ENCODE data around the gene PSPN.
A peak's percentile ranks its signal among the peaks of the same experiment; 100 is the strongest.

Gene PSPN, protein sequence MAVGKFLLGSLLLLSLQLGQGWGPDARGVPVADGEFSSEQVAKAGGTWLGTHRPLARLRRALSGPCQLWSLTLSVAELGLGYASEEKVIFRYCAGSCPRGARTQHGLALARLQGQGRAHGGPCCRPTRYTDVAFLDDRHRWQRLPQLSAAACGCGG

DNA sequence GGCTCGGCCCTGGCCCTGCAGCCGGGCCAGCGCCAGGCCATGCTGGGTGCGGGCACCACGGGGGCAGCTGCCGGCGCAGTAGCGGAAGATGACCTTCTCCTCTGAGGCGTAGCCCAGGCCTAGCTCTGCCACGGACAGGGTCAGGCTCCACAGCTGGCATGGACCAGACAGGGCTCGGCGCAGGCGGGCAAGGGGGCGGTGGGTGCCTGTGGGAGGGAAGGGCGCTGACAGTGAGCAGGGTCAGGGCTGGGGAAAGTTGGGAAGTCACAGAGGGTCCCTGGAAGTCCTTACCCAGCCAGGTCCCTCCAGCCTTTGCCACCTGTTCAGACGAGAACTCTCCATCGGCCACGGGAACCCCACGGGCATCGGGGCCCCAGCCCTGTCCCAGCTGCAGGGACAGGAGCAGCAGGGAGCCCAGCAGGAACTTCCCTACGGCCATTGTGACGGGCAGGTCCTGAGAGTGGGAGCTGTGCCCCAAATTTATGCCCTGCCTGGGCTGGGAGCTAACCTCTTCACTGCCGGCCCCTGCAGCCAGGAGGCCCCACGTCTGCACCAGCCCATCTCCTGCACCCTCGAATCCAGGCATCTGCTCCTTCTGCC is at the start of gene PSPN:
Gene PSPN, minus strand, starts transcription at position 523 of the 600 bp plus-strand sequence. Its CDS starts 84 bp downstream, at position 439.
- H3K27me3 ChIP-seq (ENCODE audit: control insufficient read depth, insufficient read depth, low read length), result no peaks in the 10 kb centered on the region
- no peak within 1 kb of the TSS for H3K27ac ChIP-seq (ENCODE audit: low read length)
- no peaks in the 10 kb centered on the region for H3K4me1 ChIP-seq (ENCODE audit: control insufficient read depth, low read depth, low read length)
- no peak within 1 kb of the TSS for H3K4me3 ChIP-seq (ENCODE audit: low read length)
- H3K9me3 ChIP-seq (ENCODE audit: control insufficient read depth, low read depth, low read length), result no peaks in the 10 kb centered on the region
- H3K36me3 ChIP-seq (ENCODE audit: control insufficient read depth, low read depth, low read length), result peaks cover 11% of the 10 kb centered on the region
- no peak within 1 kb of the TSS for H3K9ac ChIP-seq (ENCODE audit: low read length)

DNA sequence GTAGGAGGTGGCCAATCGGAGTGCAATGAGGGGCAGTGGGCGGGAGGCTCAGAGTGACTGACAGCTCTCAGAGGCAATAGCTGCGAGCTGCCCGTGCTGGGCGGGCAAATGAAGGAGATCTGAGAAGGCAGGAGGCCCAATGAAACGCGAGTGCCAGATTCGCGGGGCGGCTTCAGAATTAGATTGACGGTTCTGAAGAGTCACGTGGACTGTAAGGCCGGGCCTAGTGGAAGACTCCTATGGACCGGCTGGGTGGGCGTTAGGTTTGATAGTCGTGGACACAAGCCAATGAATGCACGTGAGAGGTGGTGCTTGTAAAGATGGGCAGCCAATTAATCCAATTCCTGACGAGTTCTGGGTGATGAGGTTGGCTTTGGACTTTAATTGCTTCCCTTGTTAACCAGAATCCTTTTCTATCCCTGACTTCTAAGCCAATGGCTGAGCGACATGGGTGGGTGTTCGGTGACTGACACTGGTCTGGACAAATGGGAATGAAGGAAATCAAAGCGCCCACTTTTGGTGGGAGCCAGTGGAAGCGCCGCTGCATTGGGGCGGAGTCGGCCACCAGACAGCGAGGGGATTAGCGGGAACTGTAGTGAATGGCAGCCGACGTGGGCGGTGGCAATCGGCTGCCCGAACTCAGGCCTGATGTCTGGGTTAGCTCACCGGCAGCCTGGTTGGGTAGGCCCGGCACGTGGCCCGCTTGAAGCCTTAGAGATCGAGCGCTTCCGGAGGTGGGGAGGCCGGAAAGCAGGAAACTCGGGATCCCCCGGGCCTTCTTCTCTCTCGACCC is 49.4 kb upstream of the PSPN start:
- Histone ChIP-seq H3K4me1 (ENCODE audit: control insufficient read depth, low read depth, low read length) (no peaks in the 10 kb centered on the region), H3K27ac (ENCODE audit: low read length) (no peak overlapping the region), H3K36me3 (ENCODE audit: control insufficient read depth, low read depth, low read length) (peaks cover 23% of the 10 kb centered on the region), H3K27me3 (ENCODE audit: control insufficient read depth, insufficient read depth, low read length) (no peaks in the 10 kb centered on the region), H3K9ac (ENCODE audit: low read length) (no peak overlapping the region), H3K9me3 (ENCODE audit: control insufficient read depth, low read depth, low read length) (no peaks in the 10 kb centered on the region), H3K4me3 (ENCODE audit: low read length) (no peak overlapping the region)

DNA sequence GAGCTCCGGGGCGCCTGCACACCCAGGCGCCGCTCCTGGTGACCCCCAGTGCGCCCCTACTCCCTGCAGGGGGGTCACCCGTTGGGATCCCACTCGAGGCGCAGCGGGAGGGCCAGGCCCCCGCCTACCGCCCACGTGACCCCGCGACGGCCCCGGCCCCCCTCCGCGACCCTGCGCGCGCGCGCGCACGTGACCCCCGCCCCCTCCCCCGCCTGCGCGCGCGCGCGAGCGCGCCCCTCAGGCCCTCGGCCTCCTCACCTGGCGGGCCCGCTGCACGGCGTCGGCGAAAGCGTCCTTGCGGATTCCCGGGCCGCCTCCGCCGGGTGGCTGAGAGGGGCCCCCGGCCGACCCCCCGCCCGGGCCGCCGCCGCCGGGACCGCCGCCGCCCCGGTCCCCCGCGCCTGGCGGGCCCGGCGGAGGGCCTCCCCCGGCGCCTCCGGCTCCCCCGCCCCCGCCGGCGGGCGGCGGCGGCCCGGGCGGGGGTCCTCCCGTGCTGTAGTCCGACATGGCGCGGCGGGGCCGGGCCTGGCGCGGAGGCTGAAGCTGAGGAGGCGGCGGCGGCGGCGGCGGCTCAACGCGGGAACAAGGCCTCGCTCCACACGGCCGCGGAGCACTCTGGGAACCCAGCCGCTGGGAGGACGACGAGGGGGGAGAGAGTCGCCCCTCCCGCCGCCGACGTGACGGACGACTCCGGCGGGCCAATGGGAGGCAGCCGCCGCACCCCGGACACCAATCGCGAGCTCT is 48.6 kb upstream of the PSPN start, which contains the start of gene KHSRP:
Gene KHSRP, minus strand, starts transcription at position 617 of the 744 bp plus-strand sequence. Its CDS starts 110 bp downstream, at position 507.
- no peak within 1 kb of the TSS for H3K27ac ChIP-seq (ENCODE audit: low read length)
- no peaks in the 10 kb centered on the region for H3K27me3 ChIP-seq (ENCODE audit: control insufficient read depth, insufficient read depth, low read length)
- H3K9ac ChIP-seq (ENCODE audit: low read length), result peak within 1 kb of the TSS; percentile 70
- H3K4me1 ChIP-seq (ENCODE audit: control insufficient read depth, low read depth, low read length), result no peaks in the 10 kb centered on the region
- H3K36me3 ChIP-seq (ENCODE audit: control insufficient read depth, low read depth, low read length), result peaks cover 30% of the 10 kb centered on the region
- no peaks in the 10 kb centered on the region for H3K9me3 ChIP-seq (ENCODE audit: control insufficient read depth, low read depth, low read length)
- peak within 1 kb of the TSS; percentile 73 for H3K4me3 ChIP-seq (ENCODE audit: low read length)

DNA sequence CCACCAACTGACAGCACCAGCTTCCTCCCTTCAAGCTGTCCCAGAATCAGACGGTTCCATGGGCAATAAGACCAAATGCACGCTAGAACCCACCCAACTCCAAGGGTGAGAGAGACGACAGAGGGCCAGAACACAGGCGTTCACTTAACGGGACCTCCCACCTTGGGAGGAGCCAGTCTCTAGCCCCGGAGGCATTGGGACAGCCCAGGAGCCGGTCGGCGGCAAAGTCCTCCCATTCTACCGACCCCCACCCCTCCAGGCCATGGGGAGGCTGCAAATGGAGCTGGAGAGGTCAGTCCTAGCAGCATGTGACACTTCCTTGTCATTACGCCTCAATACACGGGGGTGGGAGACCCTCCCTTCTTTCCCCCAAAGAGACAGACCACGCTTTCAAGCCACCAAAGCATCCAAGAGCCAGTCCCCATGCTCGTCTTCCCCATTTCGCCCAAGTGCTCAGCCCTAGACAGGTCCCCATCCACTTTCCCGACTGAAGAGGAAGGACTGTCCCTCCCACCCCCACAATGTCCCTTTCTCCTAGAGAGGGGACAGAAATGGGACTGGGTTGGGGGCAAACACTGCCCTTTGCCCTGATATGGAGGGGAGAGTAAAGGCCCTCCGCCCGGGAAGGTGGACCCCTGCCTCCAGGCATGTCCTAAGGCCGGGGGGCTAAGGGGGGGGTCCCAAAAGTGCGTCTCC is 47.9 kb upstream of the PSPN start:
- no peaks in the 10 kb centered on the region for H3K4me1 ChIP-seq (ENCODE audit: control insufficient read depth, low read depth, low read length)
- peaks cover 38% of the 10 kb centered on the region for H3K36me3 ChIP-seq (ENCODE audit: control insufficient read depth, low read depth, low read length)
- no peak overlapping the region for H3K27ac ChIP-seq (ENCODE audit: low read length)
- no peaks in the 10 kb centered on the region for H3K9me3 ChIP-seq (ENCODE audit: control insufficient read depth, low read depth, low read length)
- peak overlapping the region; percentile 70 for H3K9ac ChIP-seq (ENCODE audit: low read length)
- H3K4me3 ChIP-seq (ENCODE audit: low read length), result peak overlapping the region; percentile 73
- H3K27me3 ChIP-seq (ENCODE audit: control insufficient read depth, insufficient read depth, low read length), result no peaks in the 10 kb centered on the region

DNA sequence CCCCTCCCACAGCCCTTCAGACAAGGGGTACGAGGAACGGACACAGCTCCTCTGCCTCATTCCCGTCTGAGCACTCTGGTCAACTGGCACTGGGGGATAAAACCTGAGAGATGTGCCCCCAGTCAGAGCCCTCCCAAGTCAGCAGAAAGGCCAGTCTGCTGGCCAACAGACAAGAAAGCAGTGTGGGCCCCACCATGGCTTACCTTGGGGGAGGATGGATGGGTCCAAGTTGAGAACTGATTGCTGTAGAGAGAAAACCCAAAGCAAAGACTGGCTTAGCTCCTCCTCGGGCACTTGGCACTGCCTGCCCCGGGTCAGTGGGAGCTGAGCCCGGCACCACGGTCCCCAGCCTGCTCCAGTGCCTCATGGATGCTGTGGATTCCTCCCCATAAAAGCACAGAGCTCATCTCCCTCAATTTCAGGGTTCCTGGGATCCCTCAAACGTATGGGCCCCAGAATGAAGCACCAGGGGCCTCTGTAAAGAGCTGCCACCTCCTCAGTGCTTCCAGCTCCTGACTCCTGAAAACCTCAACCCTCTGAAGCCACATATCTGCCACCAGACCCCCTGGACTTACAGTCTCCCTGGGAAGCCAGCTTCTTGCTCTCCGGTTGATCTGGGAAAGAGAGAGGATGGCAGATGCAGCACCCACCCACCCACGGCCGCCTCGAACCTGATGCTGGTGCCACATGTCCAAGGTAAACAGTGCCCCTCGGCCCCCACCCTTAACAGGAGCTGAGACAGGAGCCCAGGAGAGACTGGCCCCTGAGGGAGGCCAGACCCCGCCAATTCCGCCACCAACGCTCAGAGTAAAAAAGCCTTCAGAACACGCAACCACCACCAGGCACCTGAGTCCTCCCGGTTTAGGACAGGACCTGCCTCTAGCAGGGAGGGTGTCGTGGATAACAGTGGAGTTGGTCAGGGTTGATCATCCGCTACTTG is 45.6 kb upstream of the PSPN start:
- Histone ChIP-seq H3K4me1 (ENCODE audit: control insufficient read depth, low read depth, low read length) (no peaks in the 10 kb centered on the region), H3K9me3 (ENCODE audit: control insufficient read depth, low read depth, low read length) (no peaks in the 10 kb centered on the region), H3K36me3 (ENCODE audit: control insufficient read depth, low read depth, low read length) (peaks cover 61% of the 10 kb centered on the region), H3K9ac (ENCODE audit: low read length) (no peak overlapping the region), H3K4me3 (ENCODE audit: low read length) (no peak overlapping the region), H3K27ac (ENCODE audit: low read length) (no peak overlapping the region), H3K27me3 (ENCODE audit: control insufficient read depth, insufficient read depth, low read length) (no peaks in the 10 kb centered on the region)

DNA sequence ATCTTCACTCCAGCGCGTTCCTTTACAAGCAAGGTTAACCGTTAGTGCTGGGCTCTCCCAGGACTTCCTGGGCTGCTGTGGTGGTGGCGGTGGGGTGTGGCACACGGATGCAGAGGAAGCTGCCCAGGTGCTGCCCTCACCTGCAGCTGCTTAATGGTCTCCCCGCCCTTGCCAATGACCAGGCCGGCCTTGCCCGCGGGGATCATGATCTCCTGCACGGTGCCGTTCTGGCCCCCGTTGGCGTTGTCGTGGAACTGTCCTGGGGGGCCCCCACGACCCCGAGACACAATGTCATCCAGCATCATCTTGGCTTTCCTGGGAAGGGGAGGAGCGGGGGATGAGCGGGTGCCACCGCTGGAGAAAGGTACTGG is 42.8 kb upstream of the PSPN start:
- no peak overlapping the region for H3K4me3 ChIP-seq (ENCODE audit: low read length)
- no peak overlapping the region for H3K27ac ChIP-seq (ENCODE audit: low read length)
- H3K27me3 ChIP-seq (ENCODE audit: control insufficient read depth, insufficient read depth, low read length), result no peaks in the 10 kb centered on the region
- H3K36me3 ChIP-seq (ENCODE audit: control insufficient read depth, low read depth, low read length), result peaks cover 79% of the 10 kb centered on the region
- no peaks in the 10 kb centered on the region for H3K4me1 ChIP-seq (ENCODE audit: control insufficient read depth, low read depth, low read length)
- H3K9ac ChIP-seq (ENCODE audit: low read length), result no peak overlapping the region
- H3K9me3 ChIP-seq (ENCODE audit: control insufficient read depth, low read depth, low read length), result no peaks in the 10 kb centered on the region

DNA sequence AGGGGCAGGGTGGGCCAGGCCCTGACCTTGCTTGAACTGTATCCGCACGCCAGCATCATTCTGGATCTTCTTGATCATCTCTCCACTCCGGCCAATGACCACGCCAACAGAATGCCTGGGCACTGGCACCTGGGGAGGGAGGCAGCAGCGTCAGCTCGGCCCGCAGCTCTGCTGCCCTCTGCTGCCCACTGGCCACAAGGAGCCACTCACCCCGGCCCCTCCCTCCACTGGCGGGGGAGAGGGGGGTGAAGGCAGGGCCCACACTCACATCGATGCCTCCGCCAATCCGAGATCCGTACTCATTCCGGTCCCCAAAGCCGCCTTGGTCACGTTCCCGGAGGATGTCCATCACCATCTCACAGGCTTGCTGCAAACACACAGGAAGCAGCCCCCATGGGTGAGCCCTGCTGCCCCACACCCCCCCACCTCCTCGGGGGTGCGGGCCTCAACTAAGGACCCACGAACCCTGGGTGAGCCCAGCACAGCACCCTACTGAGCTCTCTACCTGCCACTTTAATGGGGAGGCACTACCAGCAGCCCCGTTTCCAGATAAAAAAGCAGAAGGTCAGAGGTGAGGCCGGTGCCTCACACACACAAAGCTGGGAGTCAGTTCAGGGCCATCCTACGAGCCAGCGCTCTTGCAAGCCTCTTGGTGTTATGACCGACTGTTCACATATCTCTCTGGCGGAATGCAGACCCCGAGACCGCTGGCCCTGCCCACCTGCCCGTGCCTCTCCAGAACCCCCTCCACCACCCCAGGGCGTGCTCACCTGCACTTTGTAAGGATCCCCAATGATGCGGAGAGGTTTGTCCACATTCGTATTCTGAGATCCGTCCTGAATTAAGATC is 42.2 kb upstream of the PSPN start:
- no peak overlapping the region for H3K9ac ChIP-seq (ENCODE audit: low read length)
- no peaks in the 10 kb centered on the region for H3K4me1 ChIP-seq (ENCODE audit: control insufficient read depth, low read depth, low read length)
- H3K9me3 ChIP-seq (ENCODE audit: control insufficient read depth, low read depth, low read length), result no peaks in the 10 kb centered on the region
- no peak overlapping the region for H3K4me3 ChIP-seq (ENCODE audit: low read length)
- H3K36me3 ChIP-seq (ENCODE audit: control insufficient read depth, low read depth, low read length), result peaks cover 82% of the 10 kb centered on the region
- H3K27me3 ChIP-seq (ENCODE audit: control insufficient read depth, insufficient read depth, low read length), result no peaks in the 10 kb centered on the region
- H3K27ac ChIP-seq (ENCODE audit: low read length), result no peak overlapping the region

DNA sequence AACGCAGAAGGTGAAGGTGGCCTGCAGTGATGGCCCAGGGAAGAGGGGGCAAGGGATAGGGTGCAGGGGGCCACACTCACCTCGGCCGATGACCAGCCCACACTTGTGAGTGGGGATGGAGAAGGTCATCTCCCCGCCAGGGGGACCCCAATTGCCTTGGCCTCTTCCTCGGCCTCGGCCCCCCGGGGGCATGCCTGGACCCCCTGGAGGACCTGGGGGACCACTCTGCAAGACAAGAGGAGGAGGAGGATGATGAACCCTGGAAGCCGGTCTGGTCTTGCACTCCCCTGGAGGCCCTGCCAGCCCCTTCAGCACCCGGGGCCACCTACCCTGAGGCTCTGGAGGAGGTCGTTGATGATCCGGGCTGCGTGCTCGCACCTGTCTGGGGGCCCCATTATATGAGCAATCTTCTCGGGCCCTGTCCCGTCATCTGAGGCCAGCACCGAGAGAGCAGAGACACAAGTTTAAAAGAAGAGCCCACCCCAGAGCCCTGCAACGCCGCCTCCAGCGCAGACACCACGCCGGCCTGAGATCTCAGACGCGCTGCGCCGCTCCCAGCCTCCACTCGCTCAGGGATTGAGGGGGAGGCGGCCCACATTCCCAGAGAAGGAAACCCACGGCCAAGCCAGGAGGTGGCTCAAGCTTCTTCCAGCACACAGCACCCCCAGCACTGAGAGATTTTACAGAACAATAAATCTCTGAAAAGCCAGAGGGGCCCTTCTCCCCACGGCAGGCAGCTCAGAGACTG is 41.1 kb upstream of the PSPN start:
- Histone ChIP-seq H3K9me3 (ENCODE audit: control insufficient read depth, low read depth, low read length) (no peaks in the 10 kb centered on the region), H3K36me3 (ENCODE audit: control insufficient read depth, low read depth, low read length) (peaks cover 76% of the 10 kb centered on the region), H3K27me3 (ENCODE audit: control insufficient read depth, insufficient read depth, low read length) (no peaks in the 10 kb centered on the region), H3K4me1 (ENCODE audit: control insufficient read depth, low read depth, low read length) (no peaks in the 10 kb centered on the region), H3K27ac (ENCODE audit: low read length) (no peak overlapping the region), H3K9ac (ENCODE audit: low read length) (no peak overlapping the region), H3K4me3 (ENCODE audit: low read length) (no peak overlapping the region)

DNA sequence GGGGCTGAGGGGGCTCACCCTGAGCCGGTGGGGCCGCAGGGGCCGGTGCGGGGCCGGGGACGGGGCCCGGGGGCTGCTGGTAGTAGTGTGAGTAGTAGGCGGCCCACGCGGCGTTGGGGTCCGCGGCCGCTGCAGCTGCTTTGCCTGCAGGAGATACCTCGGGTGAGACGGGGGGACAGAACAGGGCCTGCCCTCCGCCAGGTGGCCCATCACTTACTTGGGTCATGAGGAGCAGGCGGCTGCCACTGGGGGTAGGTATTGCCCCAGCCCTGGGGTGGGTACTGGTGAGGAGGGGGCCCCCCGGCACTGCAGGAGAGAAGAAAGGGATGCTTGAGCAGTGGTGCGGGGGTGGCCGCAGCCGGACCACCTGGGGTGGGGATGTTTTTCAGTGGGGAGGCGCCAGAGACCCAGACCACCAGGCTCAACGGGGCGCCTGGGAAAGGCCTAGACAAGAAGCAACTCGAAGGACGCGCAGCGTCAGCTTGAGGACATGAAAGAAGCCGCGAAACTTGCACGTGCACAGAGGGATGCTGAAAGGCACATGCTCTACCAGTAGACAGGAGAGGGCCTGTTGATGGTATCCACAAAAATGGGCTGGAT is 40.0 kb upstream of the PSPN start:
- Histone ChIP-seq H3K27me3 (ENCODE audit: control insufficient read depth, insufficient read depth, low read length) (no peaks in the 10 kb centered on the region), H3K4me3 (ENCODE audit: low read length) (no peak overlapping the region), H3K4me1 (ENCODE audit: control insufficient read depth, low read depth, low read length) (no peaks in the 10 kb centered on the region), H3K36me3 (ENCODE audit: control insufficient read depth, low read depth, low read length) (peaks cover 64% of the 10 kb centered on the region), H3K9me3 (ENCODE audit: control insufficient read depth, low read depth, low read length) (no peaks in the 10 kb centered on the region), H3K27ac (ENCODE audit: low read length) (no peak overlapping the region), H3K9ac (ENCODE audit: low read length) (no peak overlapping the region)
